GM23338 (cell line): ENCODE data around the gene ASL.

Source experiments
- CTCF ChIP-seq, 2 experiments: fragments of 200-600 bp in 1 of 2; sonication (generic) in 1 of 2; conservative IDR thresholded peaks; 2 replicates each; pipeline versions ENCODE4 v1.5.1 to v1.6.1; 2016 to 2017; ENCODE audit warnings: antibody characterized with exemption in 2 of 2, low read depth in 2 of 2, mild to moderate bottlenecking in 2 of 2, moderate library complexity in 1 of 2
- EZH2 ChIP-seq: fragments of 200-600 bp; sonication (generic); IDR thresholded peaks from one replicate; pipeline ENCODE4 v1.8.0; 2017; ENCODE audit warnings: antibody characterized with exemption, mild to moderate bottlenecking, low read depth; ENCODE audit not compliant: unreplicated experiment

DNA sequence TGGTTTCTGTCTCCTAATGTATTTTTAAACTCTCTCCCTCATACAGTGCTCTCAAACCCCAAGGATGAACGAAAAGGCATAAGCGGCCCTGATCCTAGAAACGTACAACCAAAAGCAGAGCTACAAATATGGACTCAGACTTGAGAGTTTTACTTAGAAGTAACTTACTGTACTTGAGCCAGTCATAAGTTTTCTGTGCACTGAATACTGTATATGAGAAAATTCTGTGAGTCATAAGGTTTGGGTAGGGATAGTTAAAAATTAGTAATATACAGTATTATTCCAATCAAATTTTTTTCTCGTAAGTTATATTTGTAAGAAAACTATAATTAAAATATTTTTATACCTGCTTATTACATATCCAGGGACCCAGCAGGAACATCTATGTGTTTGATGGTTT is 5.9 kb upstream of the ASL start:
- TF ChIP-seq CTCF (conservative IDR thresholded peaks at IDR 0.05; ENCODE audit: low read depth in 2 of 2) (no peak), EZH2 (no peak)
